Measurements from ENCODE around the gene PEX11A.

Gene PEX11A

DNA sequence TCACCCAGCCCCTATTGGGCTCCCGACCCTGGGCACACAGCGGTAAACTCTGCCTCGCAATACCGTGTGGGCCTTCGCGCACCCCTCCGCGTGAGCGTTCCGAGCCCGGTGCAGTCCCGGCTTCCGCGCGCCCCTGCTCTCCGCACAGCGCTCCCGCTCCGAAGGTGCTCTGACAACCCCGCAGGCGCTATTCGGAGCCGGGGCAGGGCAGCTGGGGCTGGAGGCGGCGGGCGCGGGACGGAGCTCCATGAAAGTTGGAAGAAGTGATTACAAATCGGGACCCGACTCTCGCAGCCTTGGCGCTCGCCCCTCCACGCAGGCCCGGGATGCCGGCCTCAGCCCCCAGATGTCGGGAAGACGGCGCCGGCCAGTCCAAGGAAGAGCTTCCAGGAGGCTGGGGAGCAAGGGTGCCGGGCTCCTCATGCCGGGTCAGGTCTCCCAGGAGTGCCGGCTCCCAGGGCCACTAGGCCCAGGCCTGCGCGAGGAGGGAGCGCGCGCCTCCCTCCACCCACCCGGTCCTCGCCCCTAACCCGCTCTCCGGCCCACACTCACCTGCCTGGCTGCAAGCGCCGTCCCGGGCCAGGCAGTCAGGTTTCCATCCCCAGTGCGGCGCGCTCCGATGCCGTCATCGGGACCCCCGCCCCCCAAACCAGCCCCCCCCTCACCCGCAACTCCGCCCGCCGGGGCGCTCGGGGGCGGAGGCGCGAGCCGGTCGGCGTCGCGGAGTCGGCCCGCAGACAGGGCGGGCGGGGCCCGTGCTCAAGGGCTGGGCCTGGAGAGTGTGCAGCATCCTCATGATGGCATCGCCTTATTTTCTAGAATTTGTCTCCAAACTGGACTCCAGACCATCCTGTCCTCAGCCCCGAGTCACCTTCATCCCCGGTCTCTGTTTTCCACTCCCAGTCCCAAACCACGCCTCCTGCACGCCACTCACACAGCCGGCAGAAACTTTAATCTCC is 35.4 kb downstream of the PEX11A start, which contains the start of gene KIF7:
KIF7 (minus strand) TSS at position 621 of the 959 bp plus-strand sequence. CDS start 2,537 bp downstream, outside the sequence.
- Histone ChIP-seq H3K4me2 (ENCODE audit: low read depth, low read length) (peak within 1 kb of the TSS; percentile 57), H3K4me1 (ENCODE audit: low read length) (peaks cover 13% of the 10 kb centered on the region), H3K9ac (ENCODE audit: low read length) (no peak within 1 kb of the TSS), H3F3A (ENCODE audit: insufficient read depth, low read length) (peaks cover 11% of the 10 kb centered on the region), H3K79me2 (ENCODE audit: low read length) (no peaks in the 10 kb centered on the region), H3K4me3 (ENCODE audit: low read length) (peak within 1 kb of the TSS; percentile 14; the same call in 1 of the 2 replicates), H3K27ac (ENCODE audit: low read length) (peak within 1 kb of the TSS; percentile 19; the same call in 1 of the 2 replicates), H3K9me2 (replicated peaks; ENCODE audit: insufficient read depth, low read length) (no peaks in the 10 kb centered on the region), H2AFZ (ENCODE audit: low read length) (peak within 1 kb of the TSS; percentile 49), H4K20me1 (ENCODE audit: insufficient read depth, low read length) (no peaks in the 10 kb centered on the region), H3K36me3 (replicated peaks; ENCODE audit: insufficient read depth, low read length) (no peaks in the 10 kb centered on the region), H3K9me3 (replicated peaks; ENCODE audit: insufficient read depth, low read length) (no peaks in the 10 kb centered on the region), H3K27me3 (replicated peaks; ENCODE audit: insufficient read depth, low read length) (no peaks in the 10 kb centered on the region)
- TF ChIP-seq, protein P1, sequence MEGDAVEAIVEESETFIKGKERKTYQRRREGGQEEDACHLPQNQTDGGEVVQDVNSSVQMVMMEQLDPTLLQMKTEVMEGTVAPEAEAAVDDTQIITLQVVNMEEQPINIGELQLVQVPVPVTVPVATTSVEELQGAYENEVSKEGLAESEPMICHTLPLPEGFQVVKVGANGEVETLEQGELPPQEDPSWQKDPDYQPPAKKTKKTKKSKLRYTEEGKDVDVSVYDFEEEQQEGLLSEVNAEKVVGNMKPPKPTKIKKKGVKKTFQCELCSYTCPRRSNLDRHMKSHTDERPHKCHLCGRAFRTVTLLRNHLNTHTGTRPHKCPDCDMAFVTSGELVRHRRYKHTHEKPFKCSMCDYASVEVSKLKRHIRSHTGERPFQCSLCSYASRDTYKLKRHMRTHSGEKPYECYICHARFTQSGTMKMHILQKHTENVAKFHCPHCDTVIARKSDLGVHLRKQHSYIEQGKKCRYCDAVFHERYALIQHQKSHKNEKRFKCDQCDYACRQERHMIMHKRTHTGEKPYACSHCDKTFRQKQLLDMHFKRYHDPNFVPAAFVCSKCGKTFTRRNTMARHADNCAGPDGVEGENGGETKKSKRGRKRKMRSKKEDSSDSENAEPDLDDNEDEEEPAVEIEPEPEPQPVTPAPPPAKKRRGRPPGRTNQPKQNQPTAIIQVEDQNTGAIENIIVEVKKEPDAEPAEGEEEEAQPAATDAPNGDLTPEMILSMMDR (IDR thresholded peaks at IDR 0.05; ENCODE audit: low read length): no peak
- TF ChIP-seq EZH2phosphoT487 (IDR thresholded peaks at IDR 0.05; ENCODE audit: low read length) (no peak), EZH2 (optimal IDR thresholded peaks at IDR 0.05; ENCODE audit: low read depth, low read length) (no peak)
- no peak for DNase-seq

DNA sequence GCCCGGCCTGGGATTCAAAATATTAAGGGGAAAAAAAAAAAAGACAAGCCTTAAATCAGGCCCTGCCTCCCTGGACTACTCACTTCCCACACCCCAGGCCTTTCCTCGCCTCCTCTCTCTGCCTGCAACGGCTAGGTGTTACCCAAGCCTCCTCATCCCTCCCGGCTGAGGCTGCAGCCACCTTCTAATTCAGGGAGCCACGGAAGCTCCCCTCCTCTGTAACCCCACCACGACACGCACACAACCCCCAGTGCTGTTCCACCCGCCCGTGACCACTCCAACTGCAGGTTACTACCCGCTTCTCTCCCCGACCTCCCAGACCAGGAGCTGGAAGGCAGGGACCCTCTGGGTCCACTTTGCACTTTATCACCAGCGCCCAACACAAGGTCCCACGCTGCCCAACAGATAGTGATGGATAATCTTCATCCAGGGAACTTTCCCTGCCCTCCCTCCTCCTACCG is 36.2 kb downstream of the PEX11A start:
- no peak overlapping the region for H3K27ac ChIP-seq (ENCODE audit: low read length)
- peaks cover 13% of the 10 kb centered on the region for H3K4me1 ChIP-seq (ENCODE audit: low read length)
- H3K4me2 ChIP-seq (ENCODE audit: low read depth, low read length): no peak overlapping the region
- no peaks in the 10 kb centered on the region for H3K79me2 ChIP-seq (ENCODE audit: low read length)
- no peak for DNase-seq
- H3F3A ChIP-seq (ENCODE audit: insufficient read depth, low read length): peaks cover 11% of the 10 kb centered on the region
- TF ChIP-seq EZH2phosphoT487 (IDR thresholded peaks at IDR 0.05; ENCODE audit: low read length) (no peak), EZH2 (optimal IDR thresholded peaks at IDR 0.05; ENCODE audit: low read depth, low read length) (no peak)
- TF ChIP-seq, protein P1 (IDR thresholded peaks at IDR 0.05; ENCODE audit: low read length): no peak
- H3K36me3 ChIP-seq (replicated peaks; ENCODE audit: insufficient read depth, low read length): no peaks in the 10 kb centered on the region
- no peaks in the 10 kb centered on the region for H3K27me3 ChIP-seq (replicated peaks; ENCODE audit: insufficient read depth, low read length)
- no peaks in the 10 kb centered on the region for H3K9me2 ChIP-seq (replicated peaks; ENCODE audit: insufficient read depth, low read length)
- no peak overlapping the region for H3K4me3 ChIP-seq (ENCODE audit: low read length)
- H2AFZ ChIP-seq (ENCODE audit: low read length): no peak overlapping the region
- no peak overlapping the region for H3K9ac ChIP-seq (ENCODE audit: low read length)
- H3K9me3 ChIP-seq (replicated peaks; ENCODE audit: insufficient read depth, low read length): no peaks in the 10 kb centered on the region
- no peaks in the 10 kb centered on the region for H4K20me1 ChIP-seq (ENCODE audit: insufficient read depth, low read length)

DNA sequence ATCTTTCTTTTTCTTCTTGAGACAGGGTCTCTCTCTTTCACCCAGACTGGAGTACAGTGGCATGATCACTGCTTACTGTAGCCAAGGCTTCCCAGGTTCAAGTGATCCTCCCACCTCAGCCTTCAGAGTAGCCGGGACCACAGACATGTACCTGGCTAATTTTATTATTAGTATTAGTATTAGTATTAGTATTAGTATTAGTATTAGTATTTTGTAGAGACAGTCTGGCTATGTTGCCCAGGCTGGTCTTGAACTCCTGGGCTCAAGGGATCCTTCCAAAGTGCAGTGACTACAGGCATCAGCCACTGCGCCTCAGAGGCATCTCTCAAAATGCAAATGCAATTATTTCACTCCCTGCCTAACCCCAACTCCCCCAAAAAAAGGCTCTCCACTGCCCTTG is 37.0 kb downstream of the PEX11A start:
- Histone ChIP-seq H3K79me2 (ENCODE audit: low read length) (no peaks in the 10 kb centered on the region), H4K20me1 (ENCODE audit: insufficient read depth, low read length) (no peaks in the 10 kb centered on the region), H3F3A (ENCODE audit: insufficient read depth, low read length) (peaks cover 11% of the 10 kb centered on the region), H3K4me2 (ENCODE audit: low read depth, low read length) (no peak overlapping the region), H3K4me1 (ENCODE audit: low read length) (peaks cover 13% of the 10 kb centered on the region), H3K27ac (ENCODE audit: low read length) (no peak overlapping the region), H3K9me2 (replicated peaks; ENCODE audit: insufficient read depth, low read length) (no peaks in the 10 kb centered on the region), H3K9ac (ENCODE audit: low read length) (no peak overlapping the region), H3K36me3 (replicated peaks; ENCODE audit: insufficient read depth, low read length) (no peaks in the 10 kb centered on the region), H3K27me3 (replicated peaks; ENCODE audit: insufficient read depth, low read length) (no peaks in the 10 kb centered on the region), H3K9me3 (replicated peaks; ENCODE audit: insufficient read depth, low read length) (no peaks in the 10 kb centered on the region), H2AFZ (ENCODE audit: low read length) (no peak overlapping the region), H3K4me3 (ENCODE audit: low read length) (no peak overlapping the region)
- TF ChIP-seq EZH2phosphoT487 (IDR thresholded peaks at IDR 0.05; ENCODE audit: low read length) (no peak), EZH2 (optimal IDR thresholded peaks at IDR 0.05; ENCODE audit: low read depth, low read length) (no peak)
- TF ChIP-seq, protein P1 (IDR thresholded peaks at IDR 0.05; ENCODE audit: low read length): no peak
- no peak for DNase-seq

All from MM.1S (cell line).